PC-3 (cell line): Measurements from ENCODE around the gene ROR1. TPM values are rescaled to one million over a fixed set of nuclear protein-coding genes. Genes with fewer than 3 reads are reported as not detected.

Source experiments
- ATAC-seq: fragments of 200-7000 bp; cut with Tn5 transposase; 2 replicates; pipeline ENCODE4 v1.9.1; 2020; ENCODE audit warnings: mild to moderate bottlenecking, moderate library complexity
- BruUV-seq: library from RNA; stranded (reverse); fragments of 400-500 nt; replicated peaks from 2 replicates; lab custom pipeline; 2021; lab: Mats Ljungman, UMichigan
- CTCF ChIA-PET: fragments of 300-600 bp; sonication (Branson Sonifier 250); formaldehyde crosslinking; loops from one replicate; lab custom pipeline; 2022; ENCODE audit warnings: antibody characterized with exemption; lab: Charles Lee
- POLR2A ChIA-PET: fragments of 300-600 bp; sonication (Branson Sonifier 250); formaldehyde crosslinking; loops from one replicate; lab custom pipeline; 2022; ENCODE audit warnings: antibody characterized with exemption; ENCODE audit not compliant: unreplicated experiment; lab: Charles Lee
- DNase-seq: peaks from one replicate; pipeline ENCODE4 v3.0.0-alpha.2; 2015
- H2AFZ ChIP-seq: fragments of 300-600 bp; sonication (generic); 2 replicates; pipeline ENCODE4 v1.6.0; 2016; ENCODE audit warnings: antibody characterized with exemption, low read length
- H3F3A ChIP-seq: fragments of 300-600 bp; sonication (generic); one replicate; pipeline ENCODE4 v1.6.0; 2017; ENCODE audit warnings: antibody characterized with exemption, low read length, control low read depth, mild to moderate bottlenecking; ENCODE audit not compliant: unreplicated experiment
- H3K27ac ChIP-seq: fragments of 300-600 bp; sonication (generic); 2 replicates; pipeline ENCODE4 v1.5.1; 2016; ENCODE audit warnings: mild to moderate bottlenecking, low read length
- H3K27me3 ChIP-seq: fragments of 300-600 bp; sonication (generic); 2 replicates; pipeline ENCODE4 v1.6.1; 2016; ENCODE audit warnings: low read length, mixed read lengths
- H3K36me3 ChIP-seq: fragments of 300-600 bp; sonication (generic); 2 replicates; pipeline ENCODE4 v1.6.1; 2016; ENCODE audit warnings: low read depth, mixed run types, low read length, mixed read lengths
- H3K4me1 ChIP-seq: fragments of 300-600 bp; sonication (generic); 2 replicates; pipeline ENCODE4 v1.5.1; 2016; ENCODE audit warnings: low read length; ENCODE audit not compliant: insufficient read depth
- H3K4me2 ChIP-seq: fragments of 300-600 bp; sonication (generic); 2 replicates; pipeline ENCODE4 v1.6.0; 2016; ENCODE audit warnings: low read length
- H3K4me3 ChIP-seq: fragments of 300-600 bp; sonication (generic); 2 replicates; pipeline ENCODE4 v1.5.1; 2016; ENCODE audit warnings: mild to moderate bottlenecking, low read length, mixed read lengths
- H3K79me2 ChIP-seq: fragments of 300-600 bp; sonication (generic); 2 replicates; pipeline ENCODE4 v1.6.1; 2017; ENCODE audit warnings: low read length, mixed read lengths
- H3K9ac ChIP-seq: fragments of 300-600 bp; sonication (generic); 2 replicates; pipeline ENCODE4 v1.6.0; 2016; ENCODE audit warnings: mild to moderate bottlenecking, low read length
- H3K9me2 ChIP-seq: fragments of 300-600 bp; sonication (generic); replicated peaks from 2 replicates; pipeline ENCODE4 v1.6.1; 2016; ENCODE audit warnings: mixed run types, low read length, mixed read lengths
- H3K9me3 ChIP-seq: fragments of 300-600 bp; sonication (generic); 2 replicates; pipeline ENCODE4 v1.6.1; 2016; ENCODE audit warnings: low read length, mixed read lengths
- H4K20me1 ChIP-seq: fragments of 300-600 bp; sonication (generic); 2 replicates; pipeline ENCODE4 v1.6.1; 2016; ENCODE audit warnings: low read length, mixed read lengths
- EZH2 ChIP-seq: fragments of 300-600 bp; sonication (generic); IDR thresholded peaks from one replicate; pipeline ENCODE4 v1.6.1; 2017; ENCODE audit warnings: antibody characterized with exemption, mild to moderate bottlenecking, low read length; ENCODE audit not compliant: unreplicated experiment
- EZH2phosphoT487 ChIP-seq: fragments of 300-600 bp; sonication (generic); IDR thresholded peaks from 2 replicates; pipeline ENCODE4 v1.6.1; 2018; ENCODE audit warnings: mild to moderate bottlenecking, antibody characterized with exemption, low read length, borderline replicate concordance
- intact Hi-C: fragments of 100-400 bp; cut with micrococcal nuclease; formaldehyde crosslinking; loops from 2 replicates; pipeline ENCODE4 v1.9.0; 2023
- total RNA-seq: library from RNA; depleted of rRNA; stranded (reverse); fragments of >200 nt; gene quantifications from 2 replicates; pipeline ENCODE4 v1.2.3, GENCODE V29; 2014
- TF ChIP-seq, protein P1 (sequence below): fragments of 300-600 bp; sonication (generic); conservative IDR thresholded peaks from 2 replicates; pipeline ENCODE4 v1.5.1; 2017; ENCODE audit warnings: antibody characterized with exemption, low read depth, mild to moderate bottlenecking, low read length

Gene ROR1
- total RNA-seq, 1 experiment from 2014 or later, result 16.5 TPM

- Histone ChIP-seq H3F3A (no peaks in the 10 kb centered on the region), H3K4me1 (no peaks in the 10 kb centered on the region; the same call in 1 of the 2 replicates), H3K27ac (no peak overlapping the region), H2AFZ (no peak overlapping the region), H3K9ac (no peak overlapping the region), H3K9me3 (no peaks in the 10 kb centered on the region), H3K4me2 (no peak overlapping the region), H3K4me3 (no peak overlapping the region), H3K79me2 (no peaks in the 10 kb centered on the region), H4K20me1 (no peaks in the 10 kb centered on the region), H3K9me2 (no peaks in the 10 kb centered on the region), H3K36me3 (peaks cover 9% of the 10 kb centered on the region; the same call in 1 of the 2 replicates), H3K27me3 (no peaks in the 10 kb centered on the region)
- no peak for DNase-seq
- TF ChIP-seq EZH2phosphoT487, result no peak
- TF ChIP-seq, protein P1, sequence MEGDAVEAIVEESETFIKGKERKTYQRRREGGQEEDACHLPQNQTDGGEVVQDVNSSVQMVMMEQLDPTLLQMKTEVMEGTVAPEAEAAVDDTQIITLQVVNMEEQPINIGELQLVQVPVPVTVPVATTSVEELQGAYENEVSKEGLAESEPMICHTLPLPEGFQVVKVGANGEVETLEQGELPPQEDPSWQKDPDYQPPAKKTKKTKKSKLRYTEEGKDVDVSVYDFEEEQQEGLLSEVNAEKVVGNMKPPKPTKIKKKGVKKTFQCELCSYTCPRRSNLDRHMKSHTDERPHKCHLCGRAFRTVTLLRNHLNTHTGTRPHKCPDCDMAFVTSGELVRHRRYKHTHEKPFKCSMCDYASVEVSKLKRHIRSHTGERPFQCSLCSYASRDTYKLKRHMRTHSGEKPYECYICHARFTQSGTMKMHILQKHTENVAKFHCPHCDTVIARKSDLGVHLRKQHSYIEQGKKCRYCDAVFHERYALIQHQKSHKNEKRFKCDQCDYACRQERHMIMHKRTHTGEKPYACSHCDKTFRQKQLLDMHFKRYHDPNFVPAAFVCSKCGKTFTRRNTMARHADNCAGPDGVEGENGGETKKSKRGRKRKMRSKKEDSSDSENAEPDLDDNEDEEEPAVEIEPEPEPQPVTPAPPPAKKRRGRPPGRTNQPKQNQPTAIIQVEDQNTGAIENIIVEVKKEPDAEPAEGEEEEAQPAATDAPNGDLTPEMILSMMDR, result no peak
- TF ChIP-seq EZH2, result no peak
- POLR2A ChIA-PET, result no interaction called here
- no peak for ATAC-seq
- intact Hi-C loops, result no loop called here
- CTCF ChIA-PET, result interaction anchor here (0.7 kb wide), 1 partner anchor 40 kb away, joined by 3 read pairs; no protein-coding TSS in a partner anchor
- BruUV-seq, result no TSS peak
These were observed 286.9 kb downstream of the ROR1 start for GRCh38 chr1:64060611-64061302.

GRCh38 chr1:64061430-64062104 is 287.8 kb downstream of the ROR1 start:
- intact Hi-C loops, result no loop called here
- Histone ChIP-seq H3K27ac (no peak overlapping the region), H3K4me3 (no peak overlapping the region), H3K79me2 (no peaks in the 10 kb centered on the region), H3K4me1 (no peaks in the 10 kb centered on the region; the same call in 1 of the 2 replicates), H4K20me1 (no peaks in the 10 kb centered on the region), H3K9me2 (no peaks in the 10 kb centered on the region), H3K36me3 (peaks cover 9% of the 10 kb centered on the region; the same call in 1 of the 2 replicates), H3K9ac (no peak overlapping the region), H3F3A (no peaks in the 10 kb centered on the region), H3K4me2 (no peak overlapping the region), H3K27me3 (no peaks in the 10 kb centered on the region), H3K9me3 (no peaks in the 10 kb centered on the region), H2AFZ (no peak overlapping the region)
- DNase-seq (no peak), ATAC-seq (no peak)
- POLR2A ChIA-PET, result no interaction called here
- no TSS peak for BruUV-seq
- TF ChIP-seq EZH2phosphoT487, result no peak
- no peak for TF ChIP-seq EZH2
- TF ChIP-seq, protein P1, result no peak
- CTCF ChIA-PET, result no interaction called here

GRCh38 chr1:64062529-64062928 is 288.7 kb downstream of the ROR1 start:
- peaks cover 7% of the 10 kb centered on the region; the same call in 1 of the 2 replicates for H3K36me3 ChIP-seq
- ATAC-seq, result no peak
- no peak for TF ChIP-seq EZH2
- TF ChIP-seq, protein P1, result no peak
- TF ChIP-seq EZH2phosphoT487, result no peak
- no peak overlapping the region for H2AFZ ChIP-seq
- CTCF ChIA-PET, result no interaction called here
- no peak for DNase-seq
- H3K9me2 ChIP-seq, result no peaks in the 10 kb centered on the region
- BruUV-seq, result no TSS peak
- H3K27ac ChIP-seq, result no peak overlapping the region
- H3K9ac ChIP-seq, result no peak overlapping the region
- no peaks in the 10 kb centered on the region for H3K9me3 ChIP-seq
- H3K27me3 ChIP-seq, result no peaks in the 10 kb centered on the region
- no peaks in the 10 kb centered on the region for H4K20me1 ChIP-seq
- H3F3A ChIP-seq, result no peaks in the 10 kb centered on the region
- POLR2A ChIA-PET, result no interaction called here
- H3K4me1 ChIP-seq, result no peaks in the 10 kb centered on the region; the same call in 1 of the 2 replicates
- no peaks in the 10 kb centered on the region for H3K79me2 ChIP-seq
- intact Hi-C loops, result no loop called here
- no peak overlapping the region for H3K4me2 ChIP-seq
- H3K4me3 ChIP-seq, result no peak overlapping the region
